ENCODE measurements around the gene RNU6-9. TPM values are rescaled to one million over a fixed set of nuclear protein-coding genes. Genes with fewer than 3 reads are reported as not detected.

RNU6-9 gene
- total RNA-seq, 1 donor: not detected

DNA sequence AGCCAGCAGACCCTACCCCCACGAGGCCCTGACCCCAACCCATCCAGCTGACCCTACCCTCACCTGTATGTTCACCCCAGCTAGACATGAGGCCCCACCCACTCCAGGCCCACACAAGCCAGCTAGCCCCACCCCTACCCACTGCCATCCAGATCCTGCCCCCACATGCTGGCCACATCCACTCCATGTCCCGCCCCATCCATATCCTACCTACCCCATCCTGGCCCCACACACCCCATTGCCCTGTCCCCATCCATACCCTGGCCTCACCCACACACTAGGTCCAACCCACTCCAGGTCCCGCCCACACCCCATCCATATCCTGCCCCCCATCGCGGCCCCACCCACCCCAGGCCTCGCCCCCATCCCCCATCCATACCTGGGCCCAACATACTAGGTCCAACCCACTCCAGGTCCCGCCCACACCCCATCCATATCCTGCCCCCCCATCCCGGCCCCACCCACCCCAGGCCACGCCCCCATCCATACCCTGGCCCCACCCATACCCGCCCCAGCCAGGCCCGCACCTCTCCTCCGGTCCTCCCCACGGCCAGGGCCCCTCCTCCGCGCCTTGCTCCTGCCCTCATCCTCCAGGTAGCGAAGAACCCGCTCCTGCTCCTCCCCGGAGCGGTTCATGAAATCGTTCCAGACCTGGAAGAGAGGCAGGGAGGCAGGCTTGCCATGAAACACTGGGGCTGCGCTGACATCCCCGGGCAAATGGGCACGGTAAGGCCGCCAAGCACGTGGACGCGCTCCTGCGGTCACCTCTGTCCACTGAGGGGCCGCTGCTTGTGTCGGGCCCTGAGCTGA is 7.2 kb downstream of the RNU6-9 start:
- DNase-seq (ENCODE audit: low read depth): no peak
- no peak overlapping the region for H3K4me3 ChIP-seq (ENCODE audit: low read depth, low read length)
- TF ChIP-seq, protein P1, sequence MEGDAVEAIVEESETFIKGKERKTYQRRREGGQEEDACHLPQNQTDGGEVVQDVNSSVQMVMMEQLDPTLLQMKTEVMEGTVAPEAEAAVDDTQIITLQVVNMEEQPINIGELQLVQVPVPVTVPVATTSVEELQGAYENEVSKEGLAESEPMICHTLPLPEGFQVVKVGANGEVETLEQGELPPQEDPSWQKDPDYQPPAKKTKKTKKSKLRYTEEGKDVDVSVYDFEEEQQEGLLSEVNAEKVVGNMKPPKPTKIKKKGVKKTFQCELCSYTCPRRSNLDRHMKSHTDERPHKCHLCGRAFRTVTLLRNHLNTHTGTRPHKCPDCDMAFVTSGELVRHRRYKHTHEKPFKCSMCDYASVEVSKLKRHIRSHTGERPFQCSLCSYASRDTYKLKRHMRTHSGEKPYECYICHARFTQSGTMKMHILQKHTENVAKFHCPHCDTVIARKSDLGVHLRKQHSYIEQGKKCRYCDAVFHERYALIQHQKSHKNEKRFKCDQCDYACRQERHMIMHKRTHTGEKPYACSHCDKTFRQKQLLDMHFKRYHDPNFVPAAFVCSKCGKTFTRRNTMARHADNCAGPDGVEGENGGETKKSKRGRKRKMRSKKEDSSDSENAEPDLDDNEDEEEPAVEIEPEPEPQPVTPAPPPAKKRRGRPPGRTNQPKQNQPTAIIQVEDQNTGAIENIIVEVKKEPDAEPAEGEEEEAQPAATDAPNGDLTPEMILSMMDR (IDR thresholded peaks at IDR 0.05; ENCODE audit: insufficient read depth, low read depth, low read length): no peak

DNA sequence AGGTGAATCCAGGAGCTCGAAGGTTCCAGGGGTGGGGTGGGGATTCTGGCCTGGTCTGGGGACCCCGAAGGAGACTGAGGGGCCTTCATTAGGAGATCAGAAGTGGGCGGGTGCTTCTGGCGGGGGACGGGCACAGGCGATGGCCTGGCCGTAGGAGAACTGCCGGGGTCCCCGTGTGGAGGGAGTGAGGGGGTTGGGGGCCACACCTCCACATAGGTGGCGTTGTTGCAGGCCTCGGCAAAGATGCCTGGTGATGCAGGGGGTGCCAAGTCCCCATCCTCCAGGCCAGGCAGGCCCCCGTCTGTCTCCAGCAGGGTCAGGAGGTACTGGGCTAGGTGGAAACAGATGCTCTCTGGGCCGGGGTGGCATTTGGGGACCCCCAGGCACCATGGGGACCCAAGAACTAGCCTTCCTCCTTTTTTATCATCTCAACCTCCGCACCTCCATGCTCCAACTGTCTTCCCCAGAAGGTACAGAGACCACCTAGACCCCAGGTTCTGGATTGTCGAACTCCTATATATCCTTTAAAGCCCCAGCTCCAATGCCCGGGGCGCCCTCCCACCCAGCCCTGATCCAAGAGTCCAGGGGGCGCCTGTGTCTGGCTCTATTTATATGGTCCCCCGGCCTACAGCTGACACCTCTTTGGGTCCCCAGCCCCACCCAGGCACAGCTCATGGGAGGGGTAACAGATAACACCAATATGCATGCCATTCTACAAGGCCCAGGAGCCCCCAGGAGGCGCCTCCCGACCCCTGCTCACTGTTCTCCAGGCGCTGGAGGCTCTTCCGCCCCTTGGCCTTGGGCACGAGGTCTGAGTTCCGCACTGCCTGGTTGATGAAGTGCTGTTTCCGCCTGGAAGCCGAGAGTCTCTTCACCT is 8.2 kb downstream of the RNU6-9 start:
- H3K4me3 ChIP-seq (ENCODE audit: low read depth, low read length): no peak overlapping the region
- no peak for DNase-seq (ENCODE audit: low read depth)
- TF ChIP-seq, protein P1 (IDR thresholded peaks at IDR 0.05; ENCODE audit: insufficient read depth, low read depth, low read length): no peak

DNA sequence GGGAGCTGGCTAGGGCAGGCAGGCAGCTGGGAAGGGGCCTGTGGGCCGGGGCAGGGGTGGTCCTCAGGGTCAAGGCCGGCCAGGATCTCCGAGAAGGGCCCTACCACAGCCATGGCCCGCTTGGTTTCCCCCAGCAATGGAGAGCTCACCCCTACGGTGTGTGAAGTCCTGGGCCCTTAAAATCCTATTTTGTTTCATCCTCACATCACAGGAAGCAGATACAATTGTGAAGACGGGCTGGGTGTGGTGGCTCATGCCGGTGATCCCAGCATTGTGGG is 8.7 kb downstream of the RNU6-9 start:
- H3K4me3 ChIP-seq (ENCODE audit: low read depth, low read length): no peak overlapping the region
- TF ChIP-seq, protein P1 (IDR thresholded peaks at IDR 0.05; ENCODE audit: insufficient read depth, low read depth, low read length): no peak

DNA sequence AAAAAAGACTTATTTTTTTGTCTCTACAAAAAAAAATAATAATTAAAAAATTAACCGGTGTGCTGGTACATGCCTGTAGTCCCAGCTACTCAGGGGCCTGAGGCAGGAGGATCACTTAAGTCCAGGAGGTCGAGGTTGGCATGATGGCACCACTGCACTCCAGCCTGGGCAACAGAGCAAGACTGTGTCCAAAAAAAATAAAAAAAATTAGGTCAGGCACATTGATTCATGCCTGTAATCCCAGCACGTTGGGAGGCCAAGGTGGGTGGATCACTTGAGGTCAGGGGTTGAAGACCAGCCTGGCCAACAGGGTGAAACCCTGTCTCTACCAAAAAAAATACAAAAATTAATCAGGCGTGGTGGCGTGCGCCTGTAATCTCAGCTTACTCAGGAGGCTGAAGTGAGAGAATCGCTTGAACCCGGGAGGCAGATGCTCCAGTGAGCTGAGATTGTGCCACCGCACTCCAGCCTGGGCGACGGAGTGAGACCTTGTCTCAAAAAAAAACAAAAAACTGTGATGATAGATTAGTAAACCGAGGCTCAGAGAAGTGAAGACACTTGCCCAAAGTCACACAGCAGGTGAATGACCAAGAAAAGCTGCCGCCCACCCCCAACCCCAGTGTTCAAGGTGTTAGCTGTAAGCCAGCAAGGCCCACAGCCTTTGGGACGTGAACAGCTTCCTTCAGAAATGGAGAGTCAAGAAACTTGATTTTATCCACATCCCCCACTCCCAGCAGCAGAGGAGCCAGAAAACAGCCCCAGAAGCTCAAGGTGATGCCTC is 9.4 kb downstream of the RNU6-9 start:
- TF ChIP-seq, protein P1 (IDR thresholded peaks at IDR 0.05; ENCODE audit: insufficient read depth, low read depth, low read length): no peak
- DNase-seq (ENCODE audit: low read depth): no peak
- H3K4me3 ChIP-seq (ENCODE audit: low read depth, low read length): no peak overlapping the region

More for the DNA sequence above, 8.7 kb downstream of the RNU6-9 start:
- DNase-seq (ENCODE audit: low read depth): no peak

- TF ChIP-seq, protein P1 (IDR thresholded peaks at IDR 0.05; ENCODE audit: insufficient read depth, low read depth, low read length): no peak
- no peak overlapping the region for H3K4me3 ChIP-seq (ENCODE audit: low read depth, low read length)
- DNase-seq (ENCODE audit: low read depth): peak; percentile 31
Measured at GRCh38 chr19:903266-903797, 10.0 kb downstream of the RNU6-9 start.

GRCh38 chr19:904545-904944 is 11.3 kb downstream of the RNU6-9 start:
- TF ChIP-seq, protein P1 (IDR thresholded peaks at IDR 0.05; ENCODE audit: insufficient read depth, low read depth, low read length): no peak

More at GRCh38 chr19:904545-904944, 11.3 kb downstream of the RNU6-9 start:
- H3K4me3 ChIP-seq (ENCODE audit: low read depth, low read length): no peak overlapping the region
- DNase-seq (ENCODE audit: low read depth): no peak
